NCI-H128 (cell line): ENCODE results near the gene TBX1.

ENCODE experiments used
- DNase-seq: peaks from one replicate; lab custom pipeline; 2025; ENCODE audit not compliant: unreplicated experiment; lab: John Stamatoyannopoulos, UW

TBX1 gene

GRCh38 chr22:19760058-19760950, at the start of gene TBX1:
Gene TBX1 (plus strand): TSS chr22:19760778. CDS start chr22:19760844, 66 bp downstream.
- DNase-seq = no peak

GRCh38 chr22:19713245-19713644, 47.3 kb upstream of the TBX1 start:
- no peak for DNase-seq

GRCh38 chr22:19713650-19714311, 46.8 kb upstream of the TBX1 start:
- no peak for DNase-seq

GRCh38 chr22:19714312-19715187, 46.0 kb upstream of the TBX1 start, which contains the start of gene SEPTIN5:
Gene SEPTIN5 (plus strand): TSS chr22:19714503. CDS start chr22:19714589, 86 bp downstream.
- no peak for DNase-seq

- no peak for DNase-seq
These were observed 45.2 kb upstream of the TBX1 start for GRCh38 chr22:19715188-19715930.

GRCh38 chr22:19716041-19716828, 44.3 kb upstream of the TBX1 start:
- no peak for DNase-seq

- no peak for DNase-seq
These were observed 43.8 kb upstream of the TBX1 start for GRCh38 chr22:19716829-19717105.

GRCh38 chr22:19717181-19717580, 43.4 kb upstream of the TBX1 start:
- no peak for DNase-seq

GRCh38 chr22:19717691-19718455, 42.7 kb upstream of the TBX1 start:
- no peak for DNase-seq

- DNase-seq = no peak
These were observed 42.0 kb upstream of the TBX1 start for GRCh38 chr22:19718456-19719049.

GRCh38 chr22:19719050-19719482, 41.5 kb upstream of the TBX1 start:
- no peak for DNase-seq

- no peak for DNase-seq
These were observed 41.0 kb upstream of the TBX1 start for GRCh38 chr22:19719488-19720021.

- DNase-seq = no peak
These were observed 40.3 kb upstream of the TBX1 start for GRCh38 chr22:19720150-19720827.

- DNase-seq = no peak
These were observed 39.6 kb upstream of the TBX1 start for GRCh38 chr22:19720999-19721329.

GRCh38 chr22:19721330-19722177, 39.0 kb upstream of the TBX1 start:
- DNase-seq = no peak

- no peak for DNase-seq
These were observed 38.2 kb upstream of the TBX1 start for GRCh38 chr22:19722178-19722981.

- DNase-seq = no peak
These were observed 37.7 kb upstream of the TBX1 start for GRCh38 chr22:19722982-19723231.
